Left cardiac atrium (tissue), 4 donors: ENCODE results near the gene CAMSAP1. TPM values are rescaled to one million over a fixed set of nuclear protein-coding genes. Genes with fewer than 3 reads are reported as not detected.

Source experiments
- ATAC-seq, 2 donors: fragments of 200-7000 bp; cut with Tn5 transposase; one replicate each; pipeline ENCODE4 v1.9.1; 2020; ENCODE audit warnings: mild to moderate bottlenecking in 2 of 2, moderate library complexity in 2 of 2
- DNase-seq: peaks from one replicate; pipeline ENCODE4 v3.0.0-alpha.2; 2020
- intact Hi-C, 2 donors: fragments of 100-400 bp; cut with DNase I; formaldehyde crosslinking; loops; one replicate each; pipeline versions ENCODE4 v1.14.1 to v1.15.1; 2022 to 2023
- total RNA-seq, 2 donors: library from RNA; stranded (reverse); fragmentation: NEBNext Ultra II Directional; extraction: Animal tissue kit (Norgen Biotek cat#: 25700); gene quantifications; one replicate each; pipeline ENCODE4 v1.2.1, GENCODE V29; 2021
- donor health status: DM: no; HTN: yes; CAD: no.
- donor health status: DM: no; HTN: yes; CAD: no; lungs with severe emphysema.
- donor health status: DM: yes; HTN: yes; CAD: no.
- donor health status: Dilated cardiomyopathy.

The CAMSAP1 gene
- total RNA-seq, 2 donors from 2014 or later: 17.2 to 17.6 TPM

DNA sequence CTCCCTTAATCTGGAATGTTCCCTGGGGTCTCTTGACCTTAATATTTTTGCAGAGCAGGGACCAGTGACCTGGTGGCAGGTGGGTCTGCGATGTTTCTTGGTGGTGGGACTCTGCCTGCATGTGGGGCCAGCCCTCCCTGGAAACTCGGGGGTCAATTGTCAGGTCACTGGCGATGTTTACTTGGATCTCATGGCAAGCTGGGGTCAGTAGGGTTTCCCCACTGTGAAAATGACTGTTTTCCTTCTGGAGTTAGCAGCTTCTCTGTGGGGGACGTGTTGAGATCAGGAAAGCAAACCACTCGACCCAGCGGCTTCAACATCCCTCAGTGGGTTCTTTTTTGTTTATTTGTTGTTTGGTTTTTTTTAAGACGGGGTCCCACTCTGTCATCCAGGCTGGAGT is 131.4 kb downstream of the CAMSAP1 start:
- DNase-seq (no peak), ATAC-seq (no peak)
- intact Hi-C loops: no loop called here

DNA sequence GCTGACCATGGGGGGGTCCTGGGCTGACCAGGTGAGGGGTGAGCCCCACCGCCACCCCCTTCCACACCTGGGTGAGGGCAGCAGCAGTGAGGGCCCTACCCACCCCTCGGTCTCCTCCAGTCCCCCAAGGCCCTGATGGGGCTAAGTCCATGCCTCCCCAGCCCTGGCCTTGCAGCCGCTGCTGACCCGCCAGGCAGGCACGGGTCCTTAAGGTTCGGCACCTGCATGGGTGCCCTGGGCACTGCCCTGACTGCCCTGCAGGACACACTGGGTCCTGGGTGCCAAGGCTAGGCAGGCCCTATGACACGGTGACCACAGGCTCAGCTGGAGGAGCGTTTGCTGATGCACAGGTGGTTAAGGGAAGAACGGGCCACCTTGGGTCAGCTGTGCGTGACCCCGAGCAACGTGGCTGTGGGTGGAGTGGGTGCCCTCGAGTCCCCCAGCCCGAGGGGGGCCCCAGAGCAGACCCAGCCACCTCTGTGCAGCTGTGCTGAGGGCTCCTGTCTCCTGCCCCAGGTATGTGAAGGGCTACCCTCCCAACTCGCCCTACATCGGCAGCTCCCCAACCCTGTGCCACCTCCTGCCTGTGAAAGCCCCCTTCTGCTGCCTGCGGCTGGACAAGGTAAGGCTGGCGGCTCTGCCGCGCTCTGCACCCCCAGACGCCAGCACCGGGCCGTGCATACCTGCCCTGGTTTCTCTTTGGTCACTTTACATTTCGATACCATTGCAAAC is 132.4 kb downstream of the CAMSAP1 start:
- ATAC-seq (no peak), DNase-seq (no peak)
- intact Hi-C loops: no loop called here

DNA sequence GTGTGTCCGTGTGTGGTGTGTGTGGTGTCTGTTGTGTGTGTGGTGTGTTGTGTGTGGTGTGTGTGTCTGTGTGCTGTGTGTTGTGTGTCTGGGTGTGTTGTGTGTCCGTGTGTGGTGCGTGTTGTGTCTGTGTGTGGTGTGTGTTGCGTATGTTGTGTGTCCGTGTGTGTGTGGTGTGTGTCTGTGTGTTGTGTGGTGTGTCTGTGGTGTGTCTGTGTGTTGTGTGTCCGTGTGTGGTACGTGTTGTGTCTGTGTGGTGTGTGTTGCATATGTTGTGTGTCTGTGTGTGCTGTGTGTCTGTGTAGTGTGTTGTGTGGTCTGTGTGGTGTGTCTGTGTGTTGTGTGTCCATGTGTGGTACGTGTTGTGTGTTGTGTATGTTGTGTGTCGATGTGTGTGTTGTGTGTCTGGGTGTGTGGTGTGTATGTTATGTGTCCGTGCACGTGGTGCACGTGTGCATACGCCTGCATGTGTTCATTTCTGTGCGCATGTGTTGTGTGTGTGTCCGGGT is 133.1 kb downstream of the CAMSAP1 start:
- intact Hi-C loops: no loop called here
- no peak for ATAC-seq
- no peak for DNase-seq

DNA sequence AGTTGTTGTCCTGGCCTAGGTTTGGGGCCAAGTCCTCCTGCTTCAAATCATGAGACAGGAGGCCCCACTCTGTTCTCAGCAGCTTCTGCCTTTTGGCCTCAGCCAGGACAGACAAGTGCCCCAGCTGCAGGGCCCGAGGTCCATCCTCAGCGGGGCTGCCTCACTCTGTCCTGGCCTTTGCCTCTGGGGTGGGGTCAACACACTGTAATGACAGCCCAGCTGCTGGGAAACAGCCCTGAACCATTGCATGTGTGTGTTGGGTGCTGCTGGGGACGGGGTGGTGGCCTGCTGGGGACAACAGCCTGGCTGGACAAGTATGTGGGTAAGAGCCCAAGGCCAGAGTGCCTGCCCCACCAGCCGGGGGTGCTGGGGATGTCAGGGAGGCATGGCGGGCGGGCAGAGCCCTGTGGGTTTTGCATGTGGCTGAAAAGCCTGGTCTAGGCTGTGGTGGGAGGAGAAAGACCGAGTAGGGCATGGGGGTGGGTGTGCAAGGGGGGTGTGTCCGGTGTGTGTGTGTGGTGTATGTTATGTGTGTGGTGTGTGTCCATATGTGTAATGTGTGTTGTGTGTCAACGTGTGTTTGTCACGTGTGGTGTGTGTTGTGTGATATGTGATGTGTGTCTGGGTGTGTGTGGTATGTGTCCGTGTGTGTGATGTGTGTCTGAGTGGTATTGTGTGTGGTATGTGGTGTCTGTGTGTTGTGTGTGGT is 133.7 kb downstream of the CAMSAP1 start:
- intact Hi-C loops: no loop called here
- ATAC-seq (no peak), DNase-seq (no peak)

DNA sequence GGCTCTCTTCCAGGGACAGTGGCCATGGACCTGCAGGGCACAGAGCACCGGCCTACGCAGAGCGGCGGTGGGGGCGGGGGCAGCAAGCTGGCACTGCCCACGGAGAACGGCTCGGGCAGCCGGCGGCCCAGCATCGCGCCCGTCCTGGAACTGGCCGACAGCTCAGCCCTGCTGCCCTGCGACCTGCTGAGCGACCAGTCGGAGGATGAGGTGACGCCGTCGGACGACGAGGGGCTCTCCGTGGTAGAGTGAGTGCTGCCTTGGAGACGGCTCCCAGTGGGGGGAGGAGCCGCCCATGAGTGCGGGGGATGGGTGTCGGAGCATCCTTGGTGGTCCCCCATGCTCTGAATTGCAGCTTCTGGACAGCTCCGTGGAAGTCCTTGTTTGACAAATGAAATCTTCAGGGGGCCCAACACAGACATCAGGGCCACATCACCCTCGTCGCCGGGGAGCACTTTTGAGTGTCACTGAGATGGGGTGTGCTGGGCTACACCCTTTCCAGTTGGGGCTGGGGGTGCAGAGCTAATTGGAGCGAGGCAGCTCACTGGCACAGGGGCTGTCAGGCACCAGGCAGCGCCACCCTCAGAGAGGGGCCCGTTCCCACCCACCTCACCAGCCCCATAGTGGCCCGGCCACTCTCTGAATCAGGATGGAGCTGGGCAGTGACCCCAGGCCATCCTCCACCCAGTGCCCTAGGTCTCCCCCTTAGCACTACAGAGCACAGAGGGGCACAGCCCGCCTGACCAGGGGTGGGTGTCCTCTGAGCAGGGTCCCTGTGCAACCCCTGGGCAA is 134.4 kb downstream of the CAMSAP1 start:
- ATAC-seq: no peak
- intact Hi-C loops: no loop called here
- DNase-seq: no peak

DNA sequence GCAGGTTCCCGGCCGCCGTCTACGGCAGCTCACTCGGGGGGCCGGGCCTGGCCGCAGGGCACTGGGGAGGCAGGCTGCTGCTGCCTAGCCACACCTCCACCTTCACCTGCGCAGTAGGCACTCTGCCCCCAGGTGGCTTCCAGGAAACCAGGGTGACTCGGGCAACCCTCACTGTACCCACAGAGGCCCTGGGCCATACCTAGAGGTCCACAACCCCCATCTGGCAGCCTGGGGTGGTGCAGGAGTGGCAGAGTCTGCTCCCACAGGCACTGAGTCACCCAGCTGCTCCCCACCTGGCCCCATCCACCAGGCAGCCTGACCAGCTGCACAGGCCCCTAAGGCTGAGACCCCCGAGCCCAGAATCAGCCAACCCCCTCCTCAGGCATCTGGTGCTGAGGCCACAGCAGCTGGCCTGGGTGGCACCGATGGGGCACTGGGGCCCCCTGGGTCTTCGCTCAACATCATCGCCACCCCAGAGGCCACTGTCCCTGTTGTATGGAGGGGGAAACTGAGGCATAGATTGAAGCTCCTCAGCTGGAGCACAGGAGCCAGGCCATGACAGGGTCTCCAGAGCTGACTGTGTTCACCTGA is 135.2 kb downstream of the CAMSAP1 start:
- intact Hi-C loops: no loop called here
- ATAC-seq (no peak), DNase-seq (no peak)

DNA sequence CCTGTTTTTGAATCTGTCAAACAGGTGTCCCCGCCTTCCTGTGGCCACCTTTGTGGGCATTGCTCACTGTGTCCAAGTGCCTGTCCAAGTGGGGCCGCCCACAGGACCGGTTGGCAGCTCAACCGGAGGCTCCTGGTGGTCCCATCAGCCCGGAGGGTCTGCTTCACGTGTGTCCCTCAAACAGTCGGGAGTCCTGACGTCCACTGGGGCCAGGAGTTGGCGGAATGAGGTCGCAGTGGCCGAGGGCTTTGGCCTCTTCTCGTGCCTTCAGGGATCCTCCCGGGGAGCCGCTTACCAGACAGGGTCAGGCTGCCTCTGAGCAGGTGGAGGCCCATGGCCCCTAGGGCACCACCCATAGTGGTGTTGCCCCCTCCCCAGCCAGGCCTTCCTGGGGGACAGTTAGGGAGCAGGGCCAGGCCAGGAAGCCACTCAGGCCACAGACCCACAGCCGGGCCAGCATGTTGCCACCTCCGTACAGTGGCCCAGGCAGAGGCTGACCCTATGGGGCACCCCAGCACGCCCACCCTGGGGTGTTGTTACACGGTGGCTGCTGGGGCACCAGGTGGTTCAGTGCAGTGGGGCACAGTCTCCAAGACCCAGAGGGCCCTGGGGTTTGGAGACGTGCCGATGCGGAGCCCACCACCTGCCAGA is 135.8 kb downstream of the CAMSAP1 start:
- intact Hi-C loops: no loop called here
- DNase-seq (no peak), ATAC-seq (no peak)

DNA sequence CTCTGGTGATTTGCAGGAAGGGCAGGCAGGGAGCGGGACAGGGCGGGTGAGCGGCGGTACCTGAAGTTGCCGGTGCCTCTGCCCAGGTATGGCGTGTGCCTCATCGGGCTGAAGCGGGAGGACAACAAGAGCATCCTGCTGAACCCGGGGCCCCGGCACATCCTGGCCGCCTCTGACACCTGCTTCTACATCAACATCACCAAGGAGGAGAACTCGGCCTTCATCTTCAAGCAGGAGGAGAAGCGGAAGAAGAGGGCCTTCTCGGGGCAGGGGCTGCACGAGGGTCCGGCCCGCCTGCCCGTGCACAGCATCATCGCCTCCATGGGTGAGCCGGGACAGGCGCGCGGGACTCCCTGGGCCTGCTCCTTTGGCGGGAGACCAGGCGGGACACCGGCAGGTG is 136.6 kb downstream of the CAMSAP1 start:
- ATAC-seq: no peak
- intact Hi-C loops: no loop called here

DNA sequence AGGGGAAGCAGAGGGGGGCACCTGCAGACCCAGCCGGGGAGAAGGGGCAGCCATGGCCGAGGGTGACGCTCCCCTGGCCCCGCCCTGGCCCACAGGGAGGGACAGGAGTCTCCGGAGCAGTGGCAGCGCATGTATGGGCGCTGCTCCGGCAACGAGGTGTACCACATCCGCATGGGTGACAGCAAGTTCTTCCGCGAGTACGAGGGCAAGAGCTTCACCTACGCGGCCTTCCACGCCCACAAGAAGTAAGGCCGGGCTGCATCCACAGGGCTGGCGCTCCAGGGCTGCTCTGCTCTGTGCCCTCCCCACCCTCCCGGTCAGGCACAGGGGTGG is 137.2 kb downstream of the CAMSAP1 start:
- intact Hi-C loops: no loop called here
- no peak for ATAC-seq
- DNase-seq: no peak

More for the DNA sequence above, 136.6 kb downstream of the CAMSAP1 start:
- no peak for DNase-seq

DNA sequence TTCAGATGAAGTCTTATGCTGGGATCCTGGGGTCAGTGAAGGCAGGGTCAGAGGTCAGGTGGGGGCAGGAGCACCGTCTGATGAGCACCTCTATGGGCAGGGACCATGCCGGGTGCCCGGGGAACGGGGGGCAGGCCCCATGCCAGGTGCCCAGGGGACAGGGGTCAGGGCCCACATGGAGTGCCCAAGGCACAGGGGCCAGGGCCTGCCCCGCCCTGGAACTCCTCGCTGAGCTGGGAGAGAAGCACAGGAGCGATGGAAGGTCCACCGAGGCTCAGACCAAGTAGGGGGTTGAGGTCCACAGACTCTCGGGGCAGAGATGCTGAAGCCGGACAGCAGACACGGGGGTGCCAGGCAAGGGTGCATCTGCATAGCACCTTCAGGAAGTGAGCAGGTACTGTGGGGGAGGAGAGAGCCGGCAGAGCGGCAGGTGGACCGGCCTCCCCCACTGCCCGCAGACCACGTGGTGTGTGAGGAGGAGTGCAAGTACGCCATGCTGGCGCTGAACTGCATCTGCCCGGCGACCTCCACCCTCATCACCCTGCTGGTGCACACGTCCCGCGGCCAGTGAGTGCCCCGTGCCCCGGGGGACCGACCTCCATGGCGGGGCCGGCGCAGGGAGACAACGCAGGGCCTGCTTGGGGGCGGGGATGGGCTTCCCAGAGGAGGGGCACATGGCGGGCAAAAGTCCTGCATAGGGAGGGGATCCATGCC is 137.7 kb downstream of the CAMSAP1 start:
- intact Hi-C loops: no loop called here
- ATAC-seq (no peak), DNase-seq (no peak)

DNA sequence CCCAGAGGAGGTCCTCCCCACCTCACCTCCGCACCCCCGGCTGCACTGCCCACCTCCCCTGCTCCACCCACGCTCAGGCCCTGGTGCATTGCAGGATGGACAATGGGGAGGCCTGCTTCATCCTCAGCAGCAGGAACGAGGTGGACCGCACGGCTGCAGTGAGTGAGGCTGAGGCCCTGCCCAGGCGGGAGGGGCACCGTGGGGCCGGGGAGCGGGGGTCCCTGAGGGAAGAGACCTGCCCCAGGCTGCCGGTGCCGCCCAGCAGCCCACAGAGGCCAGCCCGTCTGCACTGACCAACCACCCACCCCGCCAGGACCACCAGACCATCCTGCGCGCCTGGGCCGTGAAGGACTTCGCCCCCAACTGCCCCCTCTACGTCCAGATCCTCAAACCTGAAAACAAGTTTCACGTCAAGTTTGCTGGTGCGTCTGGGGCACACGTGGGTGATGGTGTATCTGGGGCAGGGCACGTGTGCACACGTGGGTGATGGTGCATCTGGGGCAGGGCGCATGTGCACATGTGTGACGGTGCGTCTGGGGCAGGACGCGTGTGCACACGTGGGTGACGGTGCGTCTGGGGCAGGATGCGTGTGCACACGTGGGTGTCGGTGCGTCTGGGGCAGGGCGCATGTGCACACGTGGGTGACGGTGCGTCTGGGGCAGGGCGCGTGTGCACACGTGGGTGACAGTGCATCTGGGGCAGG is 138.7 kb downstream of the CAMSAP1 start:
- no peak for ATAC-seq
- intact Hi-C loops: no loop called here
- DNase-seq: no peak

DNA sequence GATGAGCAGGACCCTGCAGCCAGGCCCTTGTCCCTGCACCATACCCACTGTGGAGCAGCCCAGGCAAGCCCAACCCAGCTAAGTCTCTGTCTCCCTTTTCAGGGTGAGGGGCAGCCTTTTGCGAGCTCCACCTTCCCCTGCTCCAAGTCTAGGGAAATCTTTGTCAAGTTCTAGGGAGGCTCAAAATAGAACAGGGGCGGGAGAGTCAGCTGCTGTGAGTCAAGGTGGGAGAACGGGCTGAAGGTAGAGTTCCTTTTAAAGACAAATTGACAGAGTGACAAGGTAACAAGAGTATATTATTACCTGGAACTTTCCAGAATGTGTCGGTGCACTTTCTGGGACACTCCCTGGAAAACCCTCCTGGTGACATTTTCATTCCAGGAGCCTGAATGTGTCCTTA is 140.6 kb downstream of the CAMSAP1 start:
- intact Hi-C loops: no loop called here
- DNase-seq (no peak), ATAC-seq (no peak)

DNA sequence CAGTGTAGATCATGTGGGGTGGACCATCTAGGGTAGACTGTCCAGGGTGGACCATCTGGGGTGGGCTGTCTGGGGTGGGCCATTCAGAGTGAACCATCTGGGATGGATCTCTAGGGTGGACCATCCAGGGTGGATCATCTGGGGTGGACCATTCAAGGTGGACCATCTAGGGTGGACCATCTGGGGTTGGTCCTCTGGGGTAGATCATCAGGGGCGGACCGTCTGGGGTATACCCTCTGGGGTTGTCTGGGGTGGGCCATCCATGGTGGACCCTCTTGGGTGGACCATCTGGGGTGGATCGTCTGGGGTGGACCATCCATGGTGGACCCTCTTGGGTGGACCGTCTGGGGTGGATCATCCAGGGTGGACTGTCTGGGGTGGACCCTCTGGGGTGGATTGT is 141.1 kb downstream of the CAMSAP1 start:
- ATAC-seq: no peak
- no peak for DNase-seq
- intact Hi-C loops: no loop called here

DNA sequence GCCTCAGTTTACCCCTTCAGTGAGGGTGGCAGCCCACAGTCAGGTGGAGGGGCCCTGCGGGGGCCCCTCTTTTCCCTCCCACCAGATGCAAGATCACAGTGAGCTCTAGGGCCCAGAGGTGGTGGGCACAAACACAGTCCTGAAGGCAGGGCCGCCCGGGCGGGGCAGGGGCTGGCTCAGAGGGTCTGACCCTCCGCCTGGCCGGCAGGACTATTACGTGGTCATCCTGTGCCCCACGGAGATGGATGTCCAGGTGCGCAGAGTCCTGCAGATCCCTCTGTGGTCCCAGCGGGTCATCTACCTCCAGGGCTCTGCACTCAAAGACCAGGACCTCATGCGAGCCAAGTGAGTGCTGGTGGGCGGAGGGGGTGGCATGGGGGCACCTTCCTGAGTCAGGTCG is 141.9 kb downstream of the CAMSAP1 start:
- DNase-seq (no peak), ATAC-seq (no peak)
- intact Hi-C loops: no loop called here

DNA sequence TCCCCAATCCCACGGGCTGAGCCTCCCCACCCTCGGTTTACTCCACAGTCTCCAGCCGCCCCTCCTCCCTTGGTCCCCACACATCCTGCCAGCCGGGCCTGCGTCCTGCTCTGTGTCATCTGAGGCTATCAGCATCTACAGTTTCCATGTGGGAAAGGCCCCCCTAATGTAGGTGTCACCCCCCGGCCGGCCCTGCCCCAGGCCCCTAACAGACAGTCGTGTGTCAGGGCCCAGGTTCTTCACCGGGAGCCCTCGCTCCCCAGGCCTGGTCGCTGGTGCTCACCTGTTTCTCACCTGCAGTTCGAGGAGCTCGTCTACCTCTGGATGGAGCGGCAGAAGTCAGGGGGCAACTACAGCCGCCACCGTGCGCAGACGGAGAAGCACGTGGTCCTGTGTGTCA is 142.6 kb downstream of the CAMSAP1 start:
- ATAC-seq: no peak
- intact Hi-C loops: no loop called here
- no peak for DNase-seq

DNA sequence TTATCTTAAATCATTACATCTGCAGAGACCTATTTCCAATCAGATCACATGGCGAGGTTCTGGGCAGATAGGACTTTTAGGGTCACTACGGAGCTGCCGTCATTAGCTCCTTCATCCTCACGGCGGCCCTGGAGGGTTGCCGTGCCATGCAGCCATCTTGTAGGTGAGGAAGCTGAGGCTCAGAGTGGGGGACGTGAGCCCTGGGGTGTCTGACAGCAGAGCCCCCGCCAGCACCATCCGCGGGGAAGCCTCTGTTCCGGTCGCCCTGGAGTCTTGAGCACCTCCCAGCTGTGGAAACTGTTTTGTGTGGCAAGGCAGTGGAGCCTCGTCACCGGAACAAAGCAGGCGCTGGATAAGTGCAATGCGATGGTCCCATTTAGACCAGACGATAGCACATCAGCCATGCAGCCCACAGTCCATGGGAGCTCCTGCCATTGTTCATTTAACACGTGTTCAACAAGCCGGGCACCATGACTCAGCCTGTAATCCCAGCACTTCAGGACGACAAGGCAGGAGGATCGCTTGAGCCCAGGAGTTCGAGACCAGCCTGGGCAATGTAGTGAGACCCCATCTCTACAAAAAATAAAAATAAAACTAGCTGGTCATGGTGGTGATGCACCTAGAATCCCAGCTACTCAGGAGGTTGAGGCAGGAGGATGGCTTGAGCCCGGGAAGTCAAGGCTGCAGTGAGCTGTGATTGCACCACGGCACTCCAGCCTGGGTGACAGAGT is 143.5 kb downstream of the CAMSAP1 start:
- intact Hi-C loops: no loop called here
- ATAC-seq (no peak), DNase-seq (no peak)

DNA sequence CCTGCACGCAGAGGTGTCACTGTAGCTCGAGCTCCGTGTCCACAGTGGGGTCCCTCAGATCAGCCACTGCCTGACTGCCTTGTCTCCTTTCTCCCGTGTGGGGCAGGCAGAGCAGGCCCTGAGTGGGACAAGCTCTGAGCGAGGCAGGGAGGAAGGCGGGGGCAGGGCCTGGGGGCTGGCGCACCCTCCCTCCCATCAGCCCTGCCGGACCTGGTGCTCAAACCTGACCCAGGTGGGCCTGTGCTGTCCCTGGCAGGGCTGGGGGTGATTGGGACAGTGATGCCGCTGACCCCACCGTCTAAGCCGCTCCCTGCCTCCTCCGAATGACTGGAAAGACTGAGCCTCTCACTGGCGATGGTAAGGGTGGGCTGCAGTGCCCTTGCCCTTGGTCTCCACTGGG is 144.4 kb downstream of the CAMSAP1 start:
- intact Hi-C loops: no loop called here
- ATAC-seq (no peak), DNase-seq (no peak)

DNA sequence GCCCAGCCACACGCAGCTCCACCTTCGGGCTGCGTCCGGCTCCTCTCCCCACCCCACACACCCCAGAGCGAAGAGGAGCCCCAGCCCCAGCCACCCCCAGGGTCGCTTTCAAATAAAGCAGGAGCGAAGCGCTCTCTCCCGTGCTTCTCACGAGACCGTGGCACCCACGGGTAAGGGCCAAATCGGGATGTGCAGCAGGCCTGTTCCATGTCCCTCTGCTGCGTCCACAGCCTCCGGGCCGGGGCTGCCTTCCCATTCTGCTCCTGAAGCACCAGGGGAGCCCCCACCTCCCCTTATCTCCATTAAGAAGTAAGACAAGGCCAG is 145.5 kb downstream of the CAMSAP1 start:
- intact Hi-C loops: no loop called here
- ATAC-seq (no peak), DNase-seq (no peak)
